ENCODE data around the gene ADNP.

GRCh38 chr20:50903353-50904051, 27.7 kb downstream of the ADNP start:
- TF ChIP-seq POLR2A (IDR thresholded peaks at IDR 0.05), result no peak
- TF ChIP-seq, protein P1, sequence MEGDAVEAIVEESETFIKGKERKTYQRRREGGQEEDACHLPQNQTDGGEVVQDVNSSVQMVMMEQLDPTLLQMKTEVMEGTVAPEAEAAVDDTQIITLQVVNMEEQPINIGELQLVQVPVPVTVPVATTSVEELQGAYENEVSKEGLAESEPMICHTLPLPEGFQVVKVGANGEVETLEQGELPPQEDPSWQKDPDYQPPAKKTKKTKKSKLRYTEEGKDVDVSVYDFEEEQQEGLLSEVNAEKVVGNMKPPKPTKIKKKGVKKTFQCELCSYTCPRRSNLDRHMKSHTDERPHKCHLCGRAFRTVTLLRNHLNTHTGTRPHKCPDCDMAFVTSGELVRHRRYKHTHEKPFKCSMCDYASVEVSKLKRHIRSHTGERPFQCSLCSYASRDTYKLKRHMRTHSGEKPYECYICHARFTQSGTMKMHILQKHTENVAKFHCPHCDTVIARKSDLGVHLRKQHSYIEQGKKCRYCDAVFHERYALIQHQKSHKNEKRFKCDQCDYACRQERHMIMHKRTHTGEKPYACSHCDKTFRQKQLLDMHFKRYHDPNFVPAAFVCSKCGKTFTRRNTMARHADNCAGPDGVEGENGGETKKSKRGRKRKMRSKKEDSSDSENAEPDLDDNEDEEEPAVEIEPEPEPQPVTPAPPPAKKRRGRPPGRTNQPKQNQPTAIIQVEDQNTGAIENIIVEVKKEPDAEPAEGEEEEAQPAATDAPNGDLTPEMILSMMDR (IDR thresholded peaks at IDR 0.05), result no peak

All from gastroesophageal sphincter (tissue), 3 donors.